CD1c-positive myeloid dendritic cell (primary cell): ENCODE data around the gene ICAM4.
A peak's percentile ranks its signal among the peaks of the same experiment; 100 is the strongest.

Source experiments
- DNase-seq: peaks from one replicate; pipeline ENCODE4 v3.0.0-alpha.2; 2016; ENCODE audit errors: extremely low spot score

ICAM4 gene

GRCh38 chr19:10290876-10291553 is 4.3 kb downstream of the ICAM4 start:
- peak; percentile 88 for DNase-seq

- no peak for DNase-seq
These were observed 4.9 kb downstream of the ICAM4 start for GRCh38 chr19:10291554-10292205.

GRCh38 chr19:10292206-10292788 is 5.5 kb downstream of the ICAM4 start:
- DNase-seq, result peak; percentile 92

DNA sequence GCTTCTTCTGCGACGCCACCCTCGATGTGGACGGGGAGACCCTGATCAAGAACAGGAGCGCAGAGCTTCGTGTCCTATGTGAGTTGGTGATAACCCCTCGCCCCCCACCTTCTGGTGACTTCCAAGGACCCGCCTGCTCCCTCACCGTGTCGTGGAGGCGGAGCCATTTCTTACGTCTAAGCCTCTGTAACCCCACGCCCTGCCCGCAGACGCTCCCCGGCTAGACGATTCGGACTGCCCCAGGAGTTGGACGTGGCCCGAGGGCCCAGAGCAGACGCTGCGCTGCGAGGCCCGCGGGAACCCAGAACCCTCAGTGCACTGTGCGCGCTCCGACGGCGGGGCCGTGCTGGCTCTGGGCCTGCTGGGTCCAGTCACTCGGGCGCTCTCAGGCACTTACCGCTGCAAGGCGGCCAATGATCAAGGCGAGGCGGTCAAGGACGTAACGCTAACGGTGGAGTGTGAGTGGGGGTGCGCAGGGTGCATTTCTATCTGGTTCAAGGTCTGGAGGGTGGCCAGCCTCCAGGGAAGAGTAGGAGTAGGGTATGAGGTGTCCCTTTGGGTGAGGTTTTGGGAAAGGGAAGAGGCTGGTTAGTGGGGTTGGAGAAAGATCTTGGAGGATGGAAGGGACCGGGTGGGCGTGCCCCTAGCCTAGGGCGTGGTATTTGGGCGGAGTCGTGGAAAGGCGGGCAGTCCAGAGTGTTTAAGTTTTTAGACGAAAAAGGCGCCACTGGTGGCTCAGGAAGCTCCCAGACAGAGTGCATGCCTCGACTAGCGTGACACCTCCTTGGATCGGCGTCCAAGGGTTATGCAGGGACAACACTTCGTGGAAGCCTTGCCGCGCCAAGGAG is 6.3 kb downstream of the ICAM4 start:
- peak; percentile 57 for DNase-seq

GRCh38 chr19:10293637-10294367 is 7.0 kb downstream of the ICAM4 start:
- peak; percentile 21 for DNase-seq

GRCh38 chr19:10294368-10294697 is 7.6 kb downstream of the ICAM4 start:
- peak; percentile 26 for DNase-seq

GRCh38 chr19:10295305-10295846 is 8.6 kb downstream of the ICAM4 start:
- DNase-seq, result peak; percentile 78

GRCh38 chr19:10295847-10296591 is 9.3 kb downstream of the ICAM4 start:
- DNase-seq, result no peak

DNA sequence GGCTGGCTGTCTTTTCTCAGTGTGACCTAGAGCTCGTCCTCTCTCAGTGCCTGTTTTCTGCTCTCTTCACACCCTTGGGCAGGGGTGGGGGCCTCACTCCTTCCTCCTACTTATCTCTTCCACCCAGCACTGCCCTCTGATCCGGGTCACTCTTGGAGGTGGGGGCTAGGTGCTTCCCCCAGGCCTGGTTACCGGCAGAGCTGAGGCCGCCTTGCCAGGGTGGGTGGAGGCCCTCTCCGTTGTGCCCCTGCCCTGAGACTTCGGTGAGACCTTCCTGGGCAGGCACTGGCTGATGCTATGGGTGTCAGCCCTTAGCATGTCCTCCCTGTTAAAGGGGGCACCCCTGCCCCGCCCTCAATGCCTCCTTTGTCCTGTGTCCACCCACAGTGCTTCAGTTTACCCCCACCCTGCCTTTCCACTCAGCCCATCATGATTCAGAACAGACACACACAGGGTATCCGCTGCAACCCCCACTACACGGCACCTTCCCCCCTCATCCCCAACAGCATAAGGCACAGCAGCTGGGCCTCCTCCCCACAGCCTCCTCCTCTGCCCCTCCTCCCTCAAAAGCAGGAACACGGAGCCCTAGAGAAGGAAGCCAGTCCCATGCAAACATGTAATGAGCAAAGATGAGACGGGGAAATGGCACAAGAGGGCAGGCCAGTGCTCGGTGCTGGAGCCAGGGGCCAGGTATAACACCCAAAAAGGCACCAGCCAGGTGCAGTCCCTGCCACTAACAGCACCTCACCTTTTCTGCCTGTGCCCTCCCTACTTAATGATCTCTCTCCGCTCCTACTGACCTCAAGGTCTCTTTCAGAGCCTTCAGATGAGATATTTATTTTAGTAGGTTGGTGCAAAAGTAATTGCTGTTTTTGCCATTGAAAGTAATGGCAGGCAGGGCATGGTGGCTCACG is 13.0 kb downstream of the ICAM4 start:
- peak; percentile 62 for DNase-seq

DNA sequence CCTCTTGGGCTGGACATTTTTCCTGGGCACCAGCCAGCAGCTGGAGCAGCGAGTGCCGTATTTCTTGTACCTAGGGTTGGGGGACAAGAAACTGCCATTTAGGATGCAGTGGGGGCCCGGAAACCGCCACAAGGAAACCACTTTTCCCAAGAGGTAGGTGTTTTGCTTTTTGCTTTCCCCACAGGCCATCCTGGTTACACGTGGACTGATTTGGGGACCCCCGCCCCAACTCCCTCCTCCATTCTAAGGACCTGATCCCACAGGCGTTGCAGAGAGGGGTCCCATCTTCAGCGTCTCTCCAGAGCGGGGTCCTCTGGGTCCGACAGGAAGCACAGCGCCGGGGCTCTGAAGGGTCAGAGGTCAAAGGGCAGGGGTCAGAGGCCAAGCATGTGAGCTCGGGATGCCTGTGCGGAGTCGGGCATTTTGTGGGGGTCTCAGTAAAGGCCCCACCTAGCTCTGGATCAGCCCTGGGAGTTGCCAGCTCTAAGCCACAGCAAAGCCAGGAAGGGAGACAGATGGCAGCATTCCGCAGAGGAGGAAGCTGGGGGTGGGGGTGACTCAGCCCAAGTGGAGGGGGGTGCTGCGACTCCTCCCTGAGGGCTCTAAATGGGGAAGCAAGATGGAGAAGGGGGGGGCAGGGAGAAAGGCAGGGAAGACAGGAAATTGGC is 18.5 kb downstream of the ICAM4 start:
- DNase-seq, result peak; percentile 92

- no peak for DNase-seq
These were observed 19.6 kb downstream of the ICAM4 start for GRCh38 chr19:10306327-10306726.

DNA sequence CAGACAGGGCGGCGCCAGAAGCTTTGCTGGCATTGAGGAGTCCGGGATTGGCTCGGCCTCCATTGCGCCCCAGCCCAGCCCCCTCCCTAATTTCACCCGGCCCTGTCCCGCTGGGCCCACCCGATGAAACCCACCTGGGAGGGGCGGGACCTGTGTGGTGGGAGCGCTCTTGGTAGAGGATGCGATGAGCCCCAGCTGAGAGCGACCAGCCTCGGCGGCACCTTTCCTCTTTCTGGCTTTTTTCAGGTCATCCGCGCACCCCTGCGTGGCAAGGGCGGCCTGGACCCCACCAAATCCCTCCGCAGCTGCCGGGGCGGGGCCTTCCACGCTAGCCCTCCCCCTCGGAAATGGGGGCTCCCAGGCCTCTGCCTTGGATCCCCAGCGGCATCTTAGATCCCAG is 22.7 kb downstream of the ICAM4 start, which contains the start of gene ZGLP1:
TSS of gene ZGLP1 (minus strand) at position 393 of the 400 bp plus-strand sequence.
- no peak for DNase-seq

DNA sequence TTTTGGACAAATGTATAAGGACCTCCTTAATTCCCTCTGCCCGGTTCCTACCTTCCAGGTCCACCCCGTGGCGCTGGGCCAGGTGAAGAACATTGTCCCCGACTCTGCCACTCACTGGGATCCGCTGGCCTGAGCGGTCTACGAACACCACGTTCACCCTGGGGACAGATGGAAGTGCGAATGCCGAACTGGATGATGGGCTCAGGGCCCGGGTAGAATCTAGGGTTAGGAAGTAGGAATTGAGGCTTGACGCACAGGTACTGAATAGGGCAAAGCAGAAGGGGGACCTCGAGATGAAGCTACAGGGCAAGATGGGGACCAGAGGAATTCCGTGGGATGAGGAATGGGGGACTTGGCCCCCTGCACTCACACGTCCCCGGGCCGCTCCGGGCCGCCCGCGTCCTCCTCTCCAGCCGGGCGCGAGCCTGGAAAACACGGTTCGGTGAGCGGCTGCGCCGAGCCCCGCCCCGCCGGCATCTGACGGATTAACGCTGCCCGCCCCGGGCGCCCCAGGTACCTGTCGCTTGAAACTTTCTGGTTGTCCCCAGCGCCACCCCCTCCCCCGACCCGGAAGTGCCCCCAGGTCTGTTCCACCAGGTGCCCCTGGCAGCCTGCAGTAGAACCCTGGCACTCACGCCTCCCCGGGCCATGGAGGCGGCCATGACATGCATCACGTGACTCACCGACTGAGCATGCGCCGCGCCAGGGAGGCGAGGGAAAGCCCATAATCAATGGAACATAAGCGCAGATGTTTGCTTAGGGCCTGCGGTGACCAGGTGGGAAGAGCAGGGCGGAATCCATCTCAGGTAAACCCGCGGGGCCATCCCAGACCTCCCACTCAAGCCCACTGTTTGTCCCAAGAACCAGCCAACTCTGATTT is 28.8 kb downstream of the ICAM4 start, which contains the start of gene FDX2:
TSS of gene FDX2 (minus strand) at position 681 of the 880 bp plus-strand sequence. CDS start at position 662, 19 bp downstream.
- peak; percentile 91 for DNase-seq

DNA sequence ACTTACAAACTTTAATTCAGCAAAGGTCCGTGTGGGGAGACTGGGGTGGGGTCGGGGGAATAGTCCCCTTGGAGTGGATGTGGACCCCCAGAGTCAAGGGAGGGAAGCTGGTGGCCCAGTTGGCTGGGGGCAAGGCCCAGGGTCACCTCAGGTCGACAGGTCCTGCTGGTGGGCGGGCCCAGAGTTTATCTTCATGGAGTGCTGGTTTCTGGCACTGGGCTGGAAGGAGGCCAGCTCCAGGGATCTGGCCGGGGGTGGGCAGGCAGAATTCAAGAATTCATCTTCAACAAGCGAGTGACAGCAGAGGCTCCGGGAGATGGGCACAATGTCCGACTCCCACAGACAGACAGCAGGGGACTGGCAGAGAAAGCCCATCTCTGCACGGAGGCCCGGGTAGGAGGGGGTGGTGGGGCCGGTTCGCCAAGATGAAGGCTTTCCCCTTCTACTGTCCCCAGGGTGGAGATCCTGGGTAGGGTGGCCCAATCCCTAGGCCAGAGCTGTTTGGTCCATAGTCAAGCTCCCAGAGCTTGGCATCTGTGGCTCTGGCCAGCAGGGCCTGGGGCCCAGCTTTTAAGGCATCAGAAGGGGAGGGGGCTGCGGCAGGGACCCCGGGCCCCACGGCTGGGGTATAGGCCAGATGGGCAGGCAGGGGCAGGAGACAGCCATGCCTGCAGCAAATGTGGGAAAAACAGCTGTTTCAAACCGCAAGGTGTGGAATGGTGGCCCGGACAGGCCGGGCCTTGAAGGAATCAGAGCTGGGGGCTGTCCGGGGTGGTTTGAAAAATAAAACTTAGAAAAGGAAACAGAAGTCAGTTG is 29.7 kb downstream of the ICAM4 start:
- DNase-seq, result no peak

DNA sequence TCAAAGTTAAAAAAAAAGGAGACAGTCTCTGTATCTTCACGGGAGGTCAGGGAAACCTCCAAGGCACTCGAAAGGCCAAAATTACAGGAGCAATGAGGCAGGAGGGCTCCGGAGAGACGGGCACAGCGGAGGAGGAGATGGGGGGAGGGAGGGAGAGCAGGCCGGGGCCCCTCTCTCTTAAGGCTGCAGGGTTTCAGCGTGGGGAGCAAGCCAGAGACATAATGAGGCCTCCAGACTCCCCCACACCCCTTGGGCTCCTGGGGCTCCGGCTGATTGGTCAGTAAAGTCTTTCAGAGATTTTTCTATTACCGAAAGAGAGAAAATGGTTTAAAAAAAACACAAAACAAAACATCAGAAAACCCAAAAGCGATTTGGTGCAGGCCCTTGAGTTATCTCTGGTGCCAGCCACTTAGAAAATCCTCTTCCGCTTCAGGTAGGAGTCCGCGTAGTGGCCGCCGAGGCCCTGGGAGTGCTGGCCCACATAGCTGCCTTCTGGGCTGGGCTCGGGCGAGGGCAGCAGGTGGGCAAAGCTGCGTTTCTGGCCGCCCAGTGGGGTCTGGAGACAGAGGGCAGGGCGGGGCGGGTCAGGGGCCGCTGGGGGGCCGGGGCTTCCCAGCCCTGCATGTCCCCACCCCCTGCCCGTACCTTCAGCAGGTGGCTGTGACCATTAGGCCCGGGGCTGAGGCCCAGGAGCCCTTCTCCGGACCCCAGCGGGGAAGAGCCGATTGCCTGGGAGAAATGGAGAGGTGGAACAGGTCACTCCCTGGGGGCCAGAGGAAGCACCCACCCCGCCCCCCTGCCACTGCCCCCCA is 30.5 kb downstream of the ICAM4 start:
- DNase-seq, result no peak

GRCh38 chr19:10317857-10318462 is 31.2 kb downstream of the ICAM4 start:
- no peak for DNase-seq
